GM18508 (cell line): ENCODE measurements around the gene DENND1A.

Experiments used
- ATAC-seq: cut with Tn5 transposase; IDR thresholded peaks from one replicate; pipeline ENCODE4 v1.9.1; 2021; ENCODE audit warnings: moderate number of reproducible peaks; ENCODE audit not compliant: insufficient read depth, unreplicated experiment

The DENND1A gene

GRCh38 chr9:123662057-123662776 lies 267.7 kb downstream of the DENND1A start:
- ATAC-seq: no peak

DNA sequence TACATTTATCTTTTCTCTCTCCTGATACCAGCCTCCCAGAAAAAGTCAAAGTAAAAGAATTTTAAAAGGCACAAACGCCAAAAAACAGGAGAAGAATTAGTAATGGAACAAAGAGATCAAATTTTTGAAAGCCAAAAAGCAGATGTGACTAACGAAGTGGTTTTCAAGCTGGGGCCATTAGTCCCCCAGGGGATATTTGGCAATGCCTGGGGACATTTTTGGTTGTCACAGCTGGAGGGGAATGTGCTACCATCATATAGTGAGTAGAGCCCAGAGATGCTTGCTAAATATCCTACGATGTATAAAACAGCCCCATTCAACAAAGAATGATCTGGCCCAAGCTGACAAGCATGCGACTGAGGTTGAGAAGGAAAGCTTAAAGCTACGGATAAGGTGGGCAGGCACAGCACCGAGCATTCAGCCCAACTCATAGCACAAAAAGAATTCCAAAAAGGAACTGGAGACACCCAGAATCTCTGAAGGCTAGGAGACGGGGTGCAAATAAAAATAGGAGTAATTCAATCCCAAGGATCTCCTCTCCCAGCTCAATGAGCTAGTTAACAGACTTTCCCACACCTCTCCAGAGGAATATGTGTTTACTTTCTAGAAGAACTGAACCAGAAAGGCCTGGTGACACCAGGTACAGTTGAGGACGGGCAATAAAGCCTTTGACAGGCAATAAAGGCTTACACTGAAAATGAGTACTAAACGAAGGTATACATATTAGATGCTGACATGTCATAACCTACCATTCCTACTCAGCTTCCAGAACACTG lies 269.0 kb downstream of the DENND1A start:
- ATAC-seq: no peak

- no peak for ATAC-seq
Measured at GRCh38 chr9:123659358-123659757, 270.6 kb downstream of the DENND1A start.

- no peak for ATAC-seq
Measured at GRCh38 chr9:123658792-123659191, 271.1 kb downstream of the DENND1A start.

GRCh38 chr9:123657941-123658340 lies 272.0 kb downstream of the DENND1A start:
- ATAC-seq: no peak

DNA sequence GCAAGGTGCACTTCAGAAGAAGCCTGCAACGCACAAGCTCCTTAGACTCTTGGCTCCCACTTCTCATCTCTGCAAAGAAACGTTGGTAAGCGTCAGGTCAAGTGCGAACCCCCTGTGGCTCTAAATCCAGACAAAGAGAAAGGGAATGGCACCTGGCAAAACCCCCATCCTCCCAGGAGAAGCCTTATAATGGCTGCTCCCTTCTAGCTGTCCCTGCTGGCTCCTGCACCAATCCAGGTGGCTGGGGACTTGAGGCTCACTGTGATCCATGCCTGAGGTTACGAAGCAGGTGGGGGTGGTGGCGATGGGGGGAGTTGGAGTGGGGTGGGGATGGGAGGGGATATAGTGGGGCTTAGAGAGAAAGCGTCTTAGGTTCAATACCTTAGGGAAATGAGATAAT lies 272.8 kb downstream of the DENND1A start:
- no peak for ATAC-seq

DNA sequence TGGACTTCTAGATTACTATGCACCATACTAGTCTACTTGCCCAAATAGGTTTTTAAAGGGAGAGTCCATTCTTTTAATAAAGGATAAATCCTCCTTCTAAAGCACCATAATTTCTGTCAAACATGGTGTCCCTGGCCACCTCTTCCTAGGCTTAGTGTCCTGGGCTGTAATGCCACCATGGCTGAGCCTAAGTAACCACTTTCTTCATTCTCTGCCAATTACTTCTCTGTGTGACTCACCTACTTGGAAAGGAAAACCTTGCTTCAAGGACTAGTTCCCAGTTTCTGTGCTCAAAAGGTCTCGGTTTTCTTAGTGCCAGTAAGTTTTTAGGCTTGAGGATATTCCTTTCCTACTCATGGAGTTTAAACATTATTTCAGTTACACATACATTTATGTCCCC lies 273.4 kb downstream of the DENND1A start:
- ATAC-seq: no peak

- ATAC-seq: no peak
Measured at GRCh38 chr9:123655681-123656423, 274.1 kb downstream of the DENND1A start.

GRCh38 chr9:123654994-123655637 lies 274.8 kb downstream of the DENND1A start:
- ATAC-seq: no peak

- ATAC-seq: no peak
Measured at GRCh38 chr9:123654218-123654993, 275.5 kb downstream of the DENND1A start.

DNA sequence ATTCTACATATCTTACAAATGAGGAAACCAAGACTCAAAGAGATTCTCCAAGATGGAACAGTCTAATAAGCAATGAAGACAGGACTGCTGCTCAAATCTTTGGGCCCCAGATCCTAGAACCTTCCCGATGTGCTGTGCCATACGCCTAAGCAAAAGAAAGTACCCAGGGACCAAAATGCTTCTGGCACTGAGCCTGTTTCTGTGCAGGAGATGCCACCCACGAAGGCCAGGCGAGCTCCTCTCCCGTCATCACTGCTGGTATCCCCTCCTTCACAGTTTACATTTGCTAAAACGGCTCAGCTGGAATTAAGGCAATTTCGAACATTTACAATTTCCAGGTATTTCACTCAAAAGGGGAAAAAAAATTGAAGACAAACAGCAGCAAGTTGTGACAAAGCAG lies 277.5 kb downstream of the DENND1A start:
- no peak for ATAC-seq

GRCh38 chr9:123651871-123652270 lies 278.1 kb downstream of the DENND1A start:
- ATAC-seq: no peak

DNA sequence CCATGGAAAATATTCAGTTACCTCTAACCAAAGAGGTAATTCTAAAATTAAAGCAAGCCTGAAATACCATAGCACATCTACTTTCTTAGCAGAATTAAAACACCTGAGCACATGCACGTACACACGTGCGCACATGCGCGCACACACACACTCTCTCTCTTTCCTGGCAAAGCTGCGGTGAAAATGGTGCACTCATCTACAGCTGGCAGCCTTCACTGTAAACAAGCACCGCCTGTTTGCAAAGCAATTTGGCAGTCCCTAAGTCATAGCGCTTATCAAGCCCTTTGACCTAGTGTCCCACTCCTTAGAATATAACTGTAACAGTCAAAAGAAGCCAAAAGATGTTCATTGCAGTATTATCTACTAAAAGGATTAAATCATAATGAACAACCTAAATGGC lies 278.7 kb downstream of the DENND1A start:
- ATAC-seq: no peak

DNA sequence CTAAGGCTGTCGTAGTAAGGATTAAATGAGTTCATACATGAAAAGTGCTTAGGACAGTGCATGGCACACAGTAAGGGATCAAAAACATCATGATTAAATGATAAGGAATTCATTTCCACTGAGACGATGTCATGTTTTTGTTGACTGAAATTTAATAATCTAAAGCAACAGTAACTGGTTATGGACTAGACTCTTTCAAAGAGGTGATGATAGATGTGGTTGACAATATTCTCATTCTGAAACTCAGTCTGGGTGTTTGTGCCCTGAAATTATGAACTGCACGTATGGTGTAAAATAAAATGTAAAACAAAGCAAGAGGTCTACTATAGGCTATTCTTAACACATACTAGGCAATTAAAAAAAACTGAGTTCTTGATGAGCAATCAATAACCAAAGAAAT lies 280.0 kb downstream of the DENND1A start:
- no peak for ATAC-seq

DNA sequence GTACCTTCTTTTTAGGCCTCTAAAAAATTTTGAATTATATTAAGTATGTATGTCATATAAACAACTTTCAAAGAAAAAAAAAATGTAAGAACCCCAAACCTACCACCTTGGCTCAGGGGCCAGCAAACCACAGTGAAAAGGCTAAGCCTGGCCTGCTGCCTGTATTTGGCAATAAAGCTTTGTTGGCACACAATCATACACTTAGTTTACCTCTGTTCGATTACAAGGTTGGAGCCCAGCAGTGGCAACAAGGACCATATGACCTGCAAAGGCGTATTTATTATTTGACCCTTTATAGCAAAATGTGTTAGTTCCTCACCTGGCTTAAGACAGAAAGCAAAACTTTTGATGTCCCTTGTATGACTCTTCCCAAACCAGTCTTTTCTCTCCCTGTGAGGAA lies 282.8 kb downstream of the DENND1A start:
- no peak for ATAC-seq

- no peak for ATAC-seq
Measured at GRCh38 chr9:123645762-123646161, 284.2 kb downstream of the DENND1A start.

DNA sequence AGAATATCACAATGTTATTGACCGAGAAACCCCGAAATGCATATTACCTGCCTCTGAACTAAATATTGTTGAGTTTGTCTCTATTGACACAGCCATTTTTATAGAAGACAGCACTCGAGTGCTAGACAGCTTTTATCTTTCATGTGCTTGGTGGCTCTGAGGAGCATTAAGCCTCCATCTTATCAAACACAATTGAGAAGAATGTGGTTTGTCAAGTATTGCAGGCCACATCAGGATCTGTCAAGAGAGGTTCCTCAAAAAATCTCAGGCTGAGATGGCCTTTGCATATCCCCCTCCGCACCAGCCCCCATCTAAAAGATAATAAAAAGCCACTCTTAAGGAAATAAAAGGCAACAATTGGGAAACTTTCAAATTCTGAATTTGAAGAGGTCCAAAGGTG lies 284.8 kb downstream of the DENND1A start:
- no peak for ATAC-seq

DNA sequence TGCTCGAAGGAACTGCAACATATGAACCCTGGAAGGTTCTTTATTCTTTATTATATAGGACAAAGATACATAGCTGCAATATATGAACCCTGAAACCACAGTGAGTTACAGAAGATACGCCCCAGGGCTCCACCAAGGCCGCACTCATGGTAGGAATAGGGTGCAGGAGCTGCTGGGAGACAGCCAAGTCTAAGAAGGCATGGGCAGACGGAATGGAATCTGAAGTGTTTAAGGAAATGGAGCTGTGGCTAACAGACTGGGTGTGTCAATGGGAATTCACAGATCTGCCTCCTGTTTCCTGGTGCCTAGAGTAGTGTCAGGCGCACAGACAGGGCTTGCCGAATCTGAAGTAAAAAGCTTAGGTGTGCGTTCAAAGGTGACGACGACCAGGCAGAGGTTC lies 286.4 kb downstream of the DENND1A start:
- ATAC-seq: no peak

- ATAC-seq: no peak
Measured at GRCh38 chr9:123642291-123643278, 287.3 kb downstream of the DENND1A start.
